Fibroblast of skin of back (primary cell): Measurements from ENCODE around the gene ELANE. TPM values are rescaled to one million over a fixed set of nuclear protein-coding genes. Genes with fewer than 3 reads are reported as not detected.

Experiments used
- DNase-seq: peaks from one replicate; pipeline ENCODE4 v3.0.0-alpha.2; 2013
- polyA plus RNA-seq, 2 experiments: library from polyadenylated mRNA; unstranded; fragments of 120-200 nt; gene quantifications; one replicate each; pipeline ENCODE4 v1.2.1, GENCODE V29; 2013; ENCODE audit not compliant: insufficient read length in 2 of 2

Gene ELANE
- polyA plus RNA-seq (2013, experiment 1 of 2; ENCODE audit: insufficient read length) = not detected
- polyA plus RNA-seq (2013, experiment 2 of 2; ENCODE audit: insufficient read length) = not detected

DNA sequence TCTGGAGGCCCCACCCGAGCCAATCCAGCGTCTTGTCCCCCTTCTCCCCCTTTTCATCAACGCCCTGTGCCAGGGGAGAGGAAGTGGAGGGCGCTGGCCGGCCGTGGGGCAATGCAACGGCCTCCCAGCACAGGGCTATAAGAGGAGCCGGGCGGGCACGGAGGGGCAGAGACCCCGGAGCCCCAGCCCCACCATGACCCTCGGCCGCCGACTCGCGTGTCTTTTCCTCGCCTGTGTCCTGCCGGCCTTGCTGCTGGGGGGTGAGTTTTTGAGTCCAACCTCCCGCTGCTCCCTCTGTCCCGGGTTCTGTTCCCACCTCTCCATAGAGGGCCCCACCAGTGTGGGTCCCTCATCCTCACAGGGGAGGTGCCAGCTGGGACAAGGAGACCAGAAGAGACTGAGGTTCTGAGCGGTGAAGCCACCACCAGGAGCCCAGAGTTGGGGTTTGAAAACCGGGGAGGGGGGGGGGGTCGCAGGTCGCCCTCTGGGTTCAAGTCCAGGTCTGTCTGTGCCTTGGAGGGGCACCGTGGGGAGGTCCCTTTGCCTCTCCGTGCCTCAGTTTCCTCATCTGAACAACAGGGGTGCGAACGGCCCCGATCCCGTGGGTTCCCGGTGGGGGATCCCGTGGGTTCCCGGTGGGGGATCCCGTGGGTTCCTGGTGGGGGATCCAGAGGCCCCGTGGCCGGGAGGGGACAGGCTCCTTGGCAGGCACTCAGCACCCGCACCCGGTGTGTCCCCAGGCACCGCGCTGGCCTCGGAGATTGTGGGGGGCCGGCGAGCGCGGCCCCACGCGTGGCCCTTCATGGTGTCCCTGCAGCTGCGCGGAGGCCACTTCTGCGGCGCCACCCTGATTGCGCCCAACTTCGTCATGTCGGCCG, at the start of gene ELANE:
ELANE (plus strand) TSS at position 168 of the 878 bp plus-strand sequence; CDS start at position 194, 26 bp downstream.
- no peak for DNase-seq

DNA sequence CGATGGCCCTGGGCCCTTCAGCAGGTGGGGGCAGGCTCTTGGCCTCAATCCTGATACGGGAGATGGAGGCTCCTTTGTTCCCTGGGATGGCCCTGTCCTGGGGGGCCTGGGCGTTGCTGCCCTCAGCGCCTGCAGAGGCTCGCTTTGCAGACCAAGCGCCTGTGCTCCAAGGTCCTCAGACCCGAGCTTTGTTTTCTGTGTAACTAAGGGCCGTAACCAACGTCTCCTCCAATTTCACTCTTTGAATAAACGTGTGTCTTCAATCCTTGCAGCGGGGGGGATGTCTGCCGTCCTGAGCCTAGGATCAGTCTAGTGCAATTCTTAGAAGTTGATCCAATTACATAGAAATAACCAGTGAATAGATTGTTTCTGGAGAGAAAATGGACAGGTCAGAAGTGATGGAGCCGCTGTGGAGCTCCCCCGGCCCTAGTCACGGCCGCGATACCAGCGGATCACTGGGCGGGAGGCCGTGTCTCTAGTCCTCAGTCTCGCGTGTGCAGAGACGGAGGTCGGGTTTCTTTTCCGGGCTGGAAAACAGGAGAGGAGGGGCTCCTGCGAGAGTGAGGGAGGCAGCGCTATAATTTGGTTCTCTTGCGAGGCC, 49.5 kb upstream of the ELANE start:
- DNase-seq = no peak

- no peak for DNase-seq
Measured at GRCh38 chr19:803099-803561, 49.0 kb upstream of the ELANE start.

- no peak for DNase-seq
Measured at GRCh38 chr19:803686-804418, 48.3 kb upstream of the ELANE start.

DNA sequence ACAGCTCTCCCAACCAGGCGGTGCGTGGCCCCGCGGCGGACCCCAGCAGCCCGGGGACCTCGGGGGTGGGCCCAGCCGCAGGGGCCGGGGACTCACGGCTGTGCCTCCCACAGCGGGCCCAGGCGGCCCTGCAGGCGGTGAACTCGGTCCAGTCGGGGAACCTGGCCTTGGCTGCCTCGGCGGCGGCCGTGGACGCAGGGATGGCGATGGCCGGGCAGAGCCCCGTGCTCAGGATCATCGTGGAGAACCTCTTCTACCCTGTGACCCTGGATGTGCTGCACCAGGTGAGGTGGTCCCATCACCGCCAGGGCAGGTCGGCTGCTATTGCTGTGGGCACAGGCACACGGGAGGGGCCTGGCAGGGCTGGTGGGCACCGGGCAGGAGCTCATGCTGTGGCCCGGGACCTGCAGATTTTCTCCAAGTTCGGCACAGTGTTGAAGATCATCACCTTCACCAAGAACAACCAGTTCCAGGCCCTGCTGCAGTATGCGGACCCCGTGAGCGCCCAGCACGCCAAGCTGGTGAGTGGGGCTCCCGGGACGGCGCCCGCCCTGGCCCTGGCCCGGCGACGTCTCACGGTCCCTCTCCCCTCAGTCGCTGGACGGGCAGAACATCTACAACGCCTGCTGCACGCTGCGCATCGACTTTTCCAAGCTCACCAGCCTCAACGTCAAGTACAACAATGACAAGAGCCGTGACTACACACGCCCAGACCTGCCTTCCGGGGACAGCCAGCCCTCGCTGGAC, 47.5 kb upstream of the ELANE start:
- no peak for DNase-seq

DNA sequence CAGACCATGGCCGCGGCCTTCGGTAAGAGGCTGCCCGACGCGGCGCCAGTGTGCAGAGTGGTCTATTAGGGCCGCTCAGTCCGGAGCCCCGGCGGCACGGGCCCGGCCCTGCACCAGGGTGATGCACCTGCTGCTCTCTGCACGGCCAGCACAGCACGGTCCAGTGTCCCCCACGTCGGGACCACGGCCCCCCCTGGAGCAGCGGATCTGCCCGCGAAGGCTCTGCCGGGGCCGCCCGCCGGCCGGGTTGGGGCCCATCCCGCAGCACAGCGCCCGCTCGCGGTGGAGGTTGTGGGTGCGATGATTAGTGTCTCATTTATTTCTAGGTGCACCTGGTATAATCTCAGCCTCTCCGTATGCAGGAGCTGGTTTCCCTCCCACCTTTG, 46.9 kb upstream of the ELANE start:
- DNase-seq = no peak

GRCh38 chr19:805600-806550, 46.2 kb upstream of the ELANE start:
- no peak for DNase-seq

- DNase-seq = no peak
Measured at GRCh38 chr19:806815-807421, 45.2 kb upstream of the ELANE start.

DNA sequence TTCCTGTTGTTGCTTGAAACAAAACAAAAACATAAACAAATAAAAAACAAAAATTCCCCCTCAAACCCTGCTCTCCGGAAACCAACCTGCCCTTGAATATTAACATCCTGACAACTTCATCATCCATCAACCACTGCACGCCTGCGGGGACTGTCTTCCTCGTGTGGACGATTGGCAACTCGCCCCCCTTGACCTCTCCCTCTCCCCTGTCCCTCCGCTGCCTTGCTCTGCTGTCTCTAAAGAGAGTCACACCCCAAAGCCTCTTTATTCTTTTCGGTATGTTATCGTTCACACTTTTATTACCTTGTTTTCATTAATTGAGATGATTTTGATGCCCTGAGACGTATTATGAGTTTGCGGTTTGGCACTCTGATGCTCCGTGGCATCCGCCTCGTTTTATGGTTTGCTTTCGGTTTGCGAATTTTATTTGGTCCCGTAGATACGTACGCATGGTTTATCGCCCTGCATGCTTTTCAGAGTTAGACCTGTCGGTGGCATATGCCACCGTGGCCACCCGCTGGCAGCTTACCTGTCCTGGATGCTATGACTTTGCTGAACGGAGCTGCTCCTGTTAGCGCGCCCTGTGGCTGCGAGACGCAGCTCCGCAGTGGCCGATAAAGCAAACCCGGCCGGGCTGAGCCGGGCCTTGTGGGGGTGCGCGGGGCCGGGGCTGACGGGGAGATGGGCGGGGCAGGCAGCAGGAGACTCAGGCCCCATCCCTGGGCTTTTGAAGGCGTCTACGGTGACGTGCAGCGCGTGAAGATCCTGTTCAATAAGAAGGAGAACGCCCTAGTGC, 44.3 kb upstream of the ELANE start:
- no peak for DNase-seq

- no peak for DNase-seq
Measured at GRCh38 chr19:808423-808775, 43.7 kb upstream of the ELANE start.

GRCh38 chr19:810077-810855, 41.8 kb upstream of the ELANE start:
- DNase-seq = no peak

DNA sequence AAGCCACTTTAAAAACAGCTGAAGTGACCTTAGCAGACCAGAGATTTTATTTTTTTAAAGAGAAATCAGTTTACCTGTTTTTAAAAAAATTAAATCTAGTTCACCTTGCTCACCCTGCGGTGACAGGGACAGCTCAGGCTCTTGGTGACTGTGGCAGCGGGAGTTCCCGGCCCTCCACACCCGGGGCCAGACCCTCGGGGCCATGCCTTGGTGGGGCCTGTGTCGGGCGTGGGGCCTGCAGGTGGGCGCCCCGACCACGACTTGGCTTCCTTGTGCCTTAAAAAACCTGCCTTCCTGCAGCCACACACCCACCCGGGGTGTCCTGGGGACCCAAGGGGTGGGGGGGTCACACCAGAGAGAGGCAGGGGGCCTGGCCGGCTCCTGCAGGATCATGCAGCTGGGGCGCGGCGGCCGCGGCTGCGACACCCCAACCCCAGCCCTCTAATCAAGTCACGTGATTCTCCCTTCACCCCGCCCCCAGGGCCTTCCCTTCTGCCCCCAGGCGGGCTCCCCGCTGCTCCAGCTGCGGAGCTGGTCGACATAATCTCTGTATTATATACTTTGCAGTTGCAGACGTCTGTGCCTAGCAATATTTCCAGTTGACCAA, 41.1 kb upstream of the ELANE start:
- no peak for DNase-seq

GRCh38 chr19:811506-812048, 40.5 kb upstream of the ELANE start:
- DNase-seq = no peak

GRCh38 chr19:812049-812746, 39.9 kb upstream of the ELANE start:
- DNase-seq = no peak

DNA sequence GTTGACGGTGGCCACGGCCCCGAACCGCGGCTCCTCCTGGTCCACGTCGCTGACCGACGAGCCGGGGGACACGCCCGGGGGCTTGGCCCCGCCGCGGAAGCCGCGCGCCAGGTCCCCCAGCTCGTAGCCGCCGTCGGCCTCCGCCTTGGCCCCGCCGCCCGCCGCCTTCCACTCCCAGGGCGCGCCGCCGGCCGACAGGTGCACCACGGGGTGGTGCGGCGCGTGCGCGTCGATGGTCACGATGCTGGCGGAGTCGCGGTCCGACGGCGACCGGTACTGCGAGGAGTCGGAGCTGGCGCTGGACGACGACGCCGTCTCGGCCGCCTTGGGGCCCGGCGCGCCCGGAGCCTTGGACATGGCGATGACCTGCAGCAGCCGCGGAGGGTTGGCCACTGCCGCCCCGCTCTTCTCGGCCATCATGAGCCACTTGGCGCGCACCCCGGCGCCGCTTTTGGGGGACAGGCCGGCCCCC, 39.3 kb upstream of the ELANE start:
- no peak for DNase-seq

DNA sequence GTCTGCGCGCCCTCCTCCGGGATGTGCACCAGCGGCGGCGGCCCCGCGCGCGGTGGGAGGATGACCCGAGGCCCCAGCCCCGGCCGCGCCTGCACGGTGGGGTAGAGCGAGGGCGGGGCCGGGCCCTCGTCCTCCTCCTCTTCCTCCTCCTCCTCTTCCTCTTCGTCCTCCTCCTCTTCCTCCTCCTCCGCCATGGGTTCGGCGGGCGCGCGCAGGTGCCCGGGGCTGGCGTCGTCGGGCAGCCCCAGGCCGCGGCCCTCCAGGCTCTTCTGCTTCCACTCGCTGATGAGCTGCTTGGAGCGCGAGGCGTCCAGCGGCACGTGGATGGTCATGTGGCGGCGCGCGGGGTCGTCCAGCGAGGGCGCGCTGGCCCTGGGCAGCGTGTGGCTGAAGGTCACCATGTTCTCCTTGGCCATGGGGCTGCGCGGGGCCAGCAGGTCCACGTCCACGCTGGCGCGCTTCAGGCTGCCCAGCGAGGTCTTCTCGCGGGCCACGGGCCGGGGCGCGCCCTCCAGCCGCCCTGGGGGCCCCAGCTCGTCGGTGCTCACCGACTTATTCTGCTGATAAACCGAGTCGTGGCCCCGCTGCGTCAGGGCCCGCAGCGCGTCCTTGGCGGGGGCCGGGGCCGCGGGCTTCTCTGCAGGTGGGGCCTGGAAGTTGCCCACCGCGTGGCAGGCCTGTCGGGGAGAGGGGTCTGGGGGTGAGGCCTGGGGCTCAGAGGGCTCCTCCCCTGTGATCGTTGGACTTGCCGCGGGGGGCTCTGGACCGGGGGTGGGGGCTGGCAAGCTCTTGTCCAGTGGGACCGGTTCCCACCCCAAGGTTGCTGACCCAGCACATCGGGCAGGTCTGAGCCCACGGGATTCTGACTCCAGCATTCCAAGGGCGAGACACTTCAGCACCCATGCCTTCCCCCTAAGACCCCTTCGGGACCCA, 38.6 kb upstream of the ELANE start:
- DNase-seq = no peak
